HFFc6 (cell line): ENCODE results near the gene PCDH9. TPM values are rescaled to one million over a fixed set of nuclear protein-coding genes. Genes with fewer than 3 reads are reported as not detected.

Experiments used
- DNase-seq: peaks from one replicate; pipeline ENCODE4 v3.0.0-alpha.2; 2018
- H3K27ac Mint-ChIP-seq: 2 replicates; pipeline ENCODE4 v1.8.0; 2020; ENCODE audit warnings: mild to moderate bottlenecking, mixed read lengths
- H3K27me3 Mint-ChIP-seq: 2 replicates; pipeline ENCODE4 v1.8.0; 2021; ENCODE audit warnings: mild to moderate bottlenecking, moderate library complexity, mixed read lengths; ENCODE audit not compliant: insufficient read depth
- H3K36me3 Mint-ChIP-seq: 2 replicates; pipeline ENCODE4 v1.8.0; 2021; ENCODE audit warnings: low read depth, mixed read lengths
- H3K4me1 Mint-ChIP-seq: 2 replicates; pipeline ENCODE4 v1.8.0; 2020; ENCODE audit warnings: low read depth, mixed read lengths
- H3K4me3 Mint-ChIP-seq: 2 replicates; pipeline ENCODE4 v1.8.0; 2020; ENCODE audit warnings: mild to moderate bottlenecking, moderate library complexity, mixed read lengths
- H3K9me3 Mint-ChIP-seq: 2 replicates; pipeline ENCODE4 v1.8.0; 2020; ENCODE audit warnings: mild to moderate bottlenecking, mixed read lengths
- CTCF ChIP-seq: fragments of 200-600 bp; sonication (generic); IDR thresholded peaks from 2 replicates; pipeline ENCODE4 v1.5.0; 2021; ENCODE audit warnings: antibody characterized with exemption, mild to moderate bottlenecking
- total RNA-seq, 6 experiments: library from RNA; stranded (reverse); fragmentation: NEBNext Ultra II Directional; extraction: Animal tissue kit (Norgen Biotek cat#: 25700); gene quantifications; 2 replicates in 1 of 6; 3 replicates in 5 of 6; pipeline ENCODE4 v1.2.3, GENCODE V29; 2021

PCDH9 gene
- total RNA-seq, 6 experiments from 2014 or later, result 2.0 to 6.7 (median 2.6) TPM

- Mint-ChIP-seq H3K4me1 (no peaks in the 10 kb centered on the region), H3K36me3 (no peaks in the 10 kb centered on the region), H3K27me3 (peaks cover 3% of the 10 kb centered on the region; the same call in 1 of the 2 replicates), H3K27ac (no peak overlapping the region), H3K9me3 (no peaks in the 10 kb centered on the region), H3K4me3 (no peak overlapping the region)
- no peak for TF ChIP-seq CTCF
- no peak for DNase-seq
Measured at GRCh38 chr13:67087527-67087926, 142.6 kb downstream of the PCDH9 start.

GRCh38 chr13:67086260-67086659 lies 143.9 kb downstream of the PCDH9 start:
- DNase-seq, result no peak
- H3K9me3 Mint-ChIP-seq, result no peaks in the 10 kb centered on the region
- H3K36me3 Mint-ChIP-seq, result no peaks in the 10 kb centered on the region
- H3K4me1 Mint-ChIP-seq, result no peaks in the 10 kb centered on the region
- peaks cover 3% of the 10 kb centered on the region; the same call in 1 of the 2 replicates for H3K27me3 Mint-ChIP-seq
- H3K4me3 Mint-ChIP-seq, result no peak overlapping the region
- no peak overlapping the region for H3K27ac Mint-ChIP-seq
- no peak for TF ChIP-seq CTCF

GRCh38 chr13:67084066-67084465 lies 146.1 kb downstream of the PCDH9 start:
- no peak overlapping the region for H3K27ac Mint-ChIP-seq

GRCh38 chr13:67083519-67083918 lies 146.6 kb downstream of the PCDH9 start:
- H3K4me3 Mint-ChIP-seq, result no peak overlapping the region
- no peaks in the 10 kb centered on the region for H3K4me1 Mint-ChIP-seq
- no peaks in the 10 kb centered on the region for H3K36me3 Mint-ChIP-seq
- H3K27me3 Mint-ChIP-seq, result peaks cover 3% of the 10 kb centered on the region; the same call in 1 of the 2 replicates
- DNase-seq, result no peak
- no peak for TF ChIP-seq CTCF
- H3K9me3 Mint-ChIP-seq, result no peaks in the 10 kb centered on the region
- H3K27ac Mint-ChIP-seq, result no peak overlapping the region

More at GRCh38 chr13:67084066-67084465, 146.1 kb downstream of the PCDH9 start:
- TF ChIP-seq CTCF, result no peak
- no peaks in the 10 kb centered on the region for H3K4me1 Mint-ChIP-seq
- no peak overlapping the region for H3K4me3 Mint-ChIP-seq
- H3K9me3 Mint-ChIP-seq, result no peaks in the 10 kb centered on the region
- peaks cover 3% of the 10 kb centered on the region; the same call in 1 of the 2 replicates for H3K27me3 Mint-ChIP-seq
- no peaks in the 10 kb centered on the region for H3K36me3 Mint-ChIP-seq
- DNase-seq, result no peak

GRCh38 chr13:67080351-67080750 lies 149.8 kb downstream of the PCDH9 start:
- no peak overlapping the region for H3K4me3 Mint-ChIP-seq
- no peak for DNase-seq
- H3K27me3 Mint-ChIP-seq, result peaks cover 3% of the 10 kb centered on the region; the same call in 1 of the 2 replicates
- peaks cover 8% of the 10 kb centered on the region; the same call in 1 of the 2 replicates for H3K4me1 Mint-ChIP-seq
- no peak overlapping the region for H3K27ac Mint-ChIP-seq
- TF ChIP-seq CTCF, result no peak
- peaks cover 4% of the 10 kb centered on the region; the same call in 1 of the 2 replicates for H3K9me3 Mint-ChIP-seq
- no peaks in the 10 kb centered on the region for H3K36me3 Mint-ChIP-seq

GRCh38 chr13:67078062-67078461 lies 152.1 kb downstream of the PCDH9 start:
- Mint-ChIP-seq H3K4me3 (no peak overlapping the region), H3K27ac (no peak overlapping the region), H3K27me3 (no peaks in the 10 kb centered on the region), H3K36me3 (no peaks in the 10 kb centered on the region), H3K9me3 (peaks cover 4% of the 10 kb centered on the region; the same call in 1 of the 2 replicates), H3K4me1 (peaks cover 14% of the 10 kb centered on the region; the same call in 1 of the 2 replicates)
- no peak for DNase-seq
- TF ChIP-seq CTCF, result no peak
